Neural cell (in vitro differentiated cells): ENCODE measurements around the gene EPHA2.

Experiments used
- CTCF ChIP-seq: fragments of 450-650 bp; IDR thresholded peaks from 2 replicates; pipeline ENCODE4 v1.5.1; 2014; ENCODE audit warnings: antibody characterized with exemption, mild to moderate bottlenecking, moderate library complexity; ENCODE audit not compliant: poor library complexity, severe bottlenecking
- EP300 ChIP-seq: fragments of 450-650 bp; conservative IDR thresholded peaks from 2 replicates; pipeline ENCODE4 v1.6.1; 2014; ENCODE audit warnings: antibody characterized with exemption, mild to moderate bottlenecking, moderate library complexity; ENCODE audit not compliant: poor library complexity, severe bottlenecking
- EZH2 ChIP-seq: fragments of 200-600, 300-800 bp; shearing (Covaris generic), sonication (generic); IDR thresholded peaks from 2 replicates; pipeline ENCODE4 v1.6.1; 2014; ENCODE audit warnings: antibody characterized with exemption, low read length, borderline replicate concordance, mild to moderate bottlenecking; ENCODE audit not compliant: insufficient read depth, poor library complexity, severe bottlenecking
- REST ChIP-seq: IDR thresholded peaks from 2 replicates; pipeline ENCODE4 v1.6.1; 2012; ENCODE audit warnings: borderline replicate concordance

GRCh38 chr1:16173447-16174260 is 17.8 kb upstream of the EPHA2 start:
- TF ChIP-seq EZH2 (no peak), EP300 (no peak), CTCF (no peak), REST (no peak)
